HG03064 (cell line): Measurements from ENCODE around the gene SCIMP.
"Not testable (repeated sequence)": the region's sequence is repeated elsewhere in the genome, so short reads cannot be mapped to it uniquely, and the experiment has no call there.

Experiments
- ATAC-seq: cut with Tn5 transposase; IDR thresholded peaks from one replicate; pipeline ENCODE4 v1.9.1; 2021; ENCODE audit warnings: low read depth; ENCODE audit not compliant: unreplicated experiment

SCIMP gene

GRCh38 chr17:5238333-5238732 is 3.7 kb upstream of the SCIMP start:
- ATAC-seq = no peak

- ATAC-seq = no peak
Measured at GRCh38 chr17:5237541-5238016, 2.9 kb upstream of the SCIMP start.

- no peak for ATAC-seq
Measured at GRCh38 chr17:5236938-5237540, 2.4 kb upstream of the SCIMP start.

GRCh38 chr17:5233492-5233891 is 1.2 kb downstream of the SCIMP start:
- ATAC-seq = not testable (repeated sequence)

GRCh38 chr17:5226940-5227878 is 7.5 kb downstream of the SCIMP start:
- no peak for ATAC-seq

- no peak for ATAC-seq
Measured at GRCh38 chr17:5225668-5226457, 8.8 kb downstream of the SCIMP start.

- not testable (repeated sequence) for ATAC-seq
Measured at GRCh38 chr17:5221912-5222311, 12.7 kb downstream of the SCIMP start.

- no peak for ATAC-seq
Measured at GRCh38 chr17:5220074-5220473, 14.6 kb downstream of the SCIMP start.

- no peak for ATAC-seq
Measured at GRCh38 chr17:5219536-5219935, 15.1 kb downstream of the SCIMP start.

GRCh38 chr17:5217562-5217961 is 17.1 kb downstream of the SCIMP start:
- not testable (repeated sequence) for ATAC-seq

GRCh38 chr17:5211458-5211857 is 23.2 kb downstream of the SCIMP start:
- ATAC-seq = no peak

GRCh38 chr17:5210614-5211252 is 23.9 kb downstream of the SCIMP start:
- ATAC-seq = no peak

- ATAC-seq = no peak
Measured at GRCh38 chr17:5210091-5210490, 24.6 kb downstream of the SCIMP start.

GRCh38 chr17:5209396-5209795 is 25.3 kb downstream of the SCIMP start:
- ATAC-seq = no peak

- no peak for ATAC-seq
Measured at GRCh38 chr17:5203908-5204294, 30.8 kb downstream of the SCIMP start.

GRCh38 chr17:5203178-5203907 is 31.3 kb downstream of the SCIMP start:
- ATAC-seq = no peak

- ATAC-seq = no peak
Measured at GRCh38 chr17:5201011-5201410, 33.6 kb downstream of the SCIMP start.

GRCh38 chr17:5200360-5200759 is 34.3 kb downstream of the SCIMP start:
- no peak for ATAC-seq

GRCh38 chr17:5198472-5198871 is 36.2 kb downstream of the SCIMP start:
- no peak for ATAC-seq

- ATAC-seq = no peak
Measured at GRCh38 chr17:5194346-5194745, 40.3 kb downstream of the SCIMP start.
